Lower lobe of right lung (tissue), 2 donors: ENCODE data around the gene DOK3. TPM values are rescaled to one million over a fixed set of nuclear protein-coding genes. Genes with fewer than 3 reads are reported as not detected.

ENCODE experiments used
- ATAC-seq, 2 donors: fragments of 200-7000 bp; cut with Tn5 transposase; one replicate each; pipeline ENCODE4 v1.9.1; 2020 to 2022; ENCODE audit warnings: mild to moderate bottlenecking in 2 of 2, moderate library complexity in 2 of 2
- DNase-seq: peaks from one replicate; pipeline ENCODE4 v3.0.0-alpha.2; 2020
- H3K27ac ChIP-seq: fragments of 200-600 bp; one replicate; pipeline ENCODE4 v1.8.0; 2022
- H3K27me3 ChIP-seq: fragments of 200-600 bp; one replicate; pipeline ENCODE4 v1.8.0; 2022; ENCODE audit warnings: low read depth
- H3K36me3 ChIP-seq: fragments of 200-600 bp; one replicate; pipeline ENCODE4 v1.8.0; 2022; ENCODE audit warnings: mild to moderate bottlenecking
- H3K4me1 ChIP-seq: fragments of 200-600 bp; one replicate; pipeline ENCODE4 v1.8.0; 2022
- H3K4me3 ChIP-seq: fragments of 200-600 bp; one replicate; pipeline ENCODE4 v1.8.0; 2022; ENCODE audit warnings: mild to moderate bottlenecking
- H3K9me3 ChIP-seq: fragments of 200-600 bp; one replicate; pipeline ENCODE4 v1.8.0; 2022
- CTCF ChIP-seq: fragments of 200-600 bp; IDR thresholded peaks from one replicate; pipeline ENCODE4 v1.8.0; 2022; ENCODE audit warnings: antibody characterized with exemption, mild to moderate bottlenecking
- intact Hi-C: fragments of 100-400 bp; cut with DNase I; formaldehyde crosslinking; loops from one replicate; pipeline ENCODE4 v1.11.0; 2022
- total RNA-seq: library from RNA; stranded (reverse); fragmentation: NEBNext Ultra II Directional; extraction: Animal tissue kit (Norgen Biotek cat#: 25700); gene quantifications from one replicate; pipeline ENCODE4 v1.2.1, GENCODE V29; 2021
- donor health status: DM: no; HTN: yes; CAD: no; lungs with severe emphysema.

The DOK3 gene
- total RNA-seq, 1 donor from 2014 or later, result 76.5 TPM

GRCh38 chr5:177490992-177491391 lies 18.6 kb downstream of the DOK3 start:
- DNase-seq, result no peak
- no peak for TF ChIP-seq CTCF
- no peak for ATAC-seq
- Histone ChIP-seq H3K4me3 (no peak overlapping the region), H3K36me3 (peaks cover 59% of the 10 kb centered on the region), H3K9me3 (no peaks in the 10 kb centered on the region), H3K27ac (no peak overlapping the region), H3K4me1 (peaks cover 29% of the 10 kb centered on the region), H3K27me3 (no peaks in the 10 kb centered on the region)
- intact Hi-C loops, result no loop called here

- Histone ChIP-seq H3K27me3 (no peaks in the 10 kb centered on the region), H3K27ac (no peak overlapping the region), H3K9me3 (no peaks in the 10 kb centered on the region), H3K36me3 (peaks cover 64% of the 10 kb centered on the region), H3K4me3 (no peak overlapping the region), H3K4me1 (peaks cover 24% of the 10 kb centered on the region)
- TF ChIP-seq CTCF, result no peak
- intact Hi-C loops, result no loop called here
- DNase-seq (no peak), ATAC-seq (no peak)
Observed at GRCh38 chr5:177490311-177490991, 19.2 kb downstream of the DOK3 start.

GRCh38 chr5:177489119-177489716 lies 20.4 kb downstream of the DOK3 start:
- TF ChIP-seq CTCF, result no peak
- intact Hi-C loops, result no loop called here
- peaks cover 12% of the 10 kb centered on the region for H3K4me1 ChIP-seq
- ATAC-seq (no peak), DNase-seq (no peak)
- H3K27me3 ChIP-seq, result no peaks in the 10 kb centered on the region
- no peaks in the 10 kb centered on the region for H3K9me3 ChIP-seq
- no peak overlapping the region for H3K27ac ChIP-seq
- H3K36me3 ChIP-seq, result peaks cover 69% of the 10 kb centered on the region
- H3K4me3 ChIP-seq, result no peak overlapping the region

- Histone ChIP-seq H3K9me3 (no peaks in the 10 kb centered on the region), H3K4me1 (peaks cover under 1% of the 10 kb centered on the region), H3K4me3 (no peak overlapping the region), H3K36me3 (peaks cover 79% of the 10 kb centered on the region), H3K27ac (no peak overlapping the region), H3K27me3 (no peaks in the 10 kb centered on the region)
- no peak for TF ChIP-seq CTCF
- ATAC-seq, result no peak
- DNase-seq, result no peak
- intact Hi-C loops, result no loop called here
Observed at GRCh38 chr5:177487975-177488374, 21.7 kb downstream of the DOK3 start.

- no peak for ATAC-seq
- H3K36me3 ChIP-seq, result peaks cover 80% of the 10 kb centered on the region
- H3K27me3 ChIP-seq, result no peaks in the 10 kb centered on the region
Observed at GRCh38 chr5:177487144-177487543, 22.5 kb downstream of the DOK3 start.

More at GRCh38 chr5:177487144-177487543, 22.5 kb downstream of the DOK3 start:
- Histone ChIP-seq H3K4me3 (no peak overlapping the region), H3K4me1 (no peaks in the 10 kb centered on the region), H3K9me3 (no peaks in the 10 kb centered on the region), H3K27ac (no peak overlapping the region)
- intact Hi-C loops, result no loop called here
- TF ChIP-seq CTCF, result no peak
- no peak for DNase-seq
